Activated T-cell treated with anti-CD3 and anti-CD28 coated beads for 24 hours (primary cell): ENCODE measurements around the gene NTM.

Experiments
- DNase-seq: peaks from one replicate; pipeline ENCODE4 v3.0.0-alpha.2; 2020; ENCODE audit warnings: low read depth

Gene NTM

DNA sequence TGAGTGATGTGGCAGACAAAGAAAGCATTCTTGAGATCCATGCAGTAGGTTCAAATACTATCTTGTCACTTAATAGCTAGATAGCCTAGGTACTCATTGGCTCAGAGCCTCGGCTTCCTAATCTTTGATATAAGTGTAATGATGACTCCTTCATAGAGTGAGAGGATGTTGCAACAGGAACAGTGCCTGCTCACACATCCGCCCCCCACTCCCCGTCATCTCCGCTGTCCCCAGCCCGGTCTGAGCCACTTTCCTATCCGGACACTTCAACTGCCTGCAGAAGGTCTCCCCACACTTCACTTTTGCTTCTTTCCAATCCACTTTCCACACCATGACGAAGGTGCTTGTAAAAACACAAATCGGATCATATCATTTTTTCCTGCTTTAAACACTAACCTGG is 128.8 kb downstream of the NTM start:
- DNase-seq: no peak

DNA sequence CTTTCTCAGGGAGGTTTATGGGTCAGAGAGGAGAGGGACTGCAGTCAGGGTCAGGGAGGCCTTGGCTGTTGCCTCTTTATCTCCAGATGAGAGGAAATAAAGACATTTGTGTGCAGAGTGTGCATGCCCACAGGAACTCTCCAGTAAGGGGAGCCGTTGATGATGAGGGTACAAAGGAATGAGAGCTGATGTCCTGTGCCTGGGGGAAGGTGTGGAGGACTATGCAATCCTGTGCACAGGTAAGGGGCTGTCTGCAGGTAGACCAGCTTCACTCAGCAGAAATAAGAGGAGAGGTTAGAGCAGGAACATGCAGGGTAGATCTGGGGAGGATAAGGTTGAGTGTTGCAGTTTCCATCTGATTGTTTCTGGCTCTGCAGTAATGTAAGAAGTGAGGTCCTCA is 132.6 kb downstream of the NTM start:
- no peak for DNase-seq

DNA sequence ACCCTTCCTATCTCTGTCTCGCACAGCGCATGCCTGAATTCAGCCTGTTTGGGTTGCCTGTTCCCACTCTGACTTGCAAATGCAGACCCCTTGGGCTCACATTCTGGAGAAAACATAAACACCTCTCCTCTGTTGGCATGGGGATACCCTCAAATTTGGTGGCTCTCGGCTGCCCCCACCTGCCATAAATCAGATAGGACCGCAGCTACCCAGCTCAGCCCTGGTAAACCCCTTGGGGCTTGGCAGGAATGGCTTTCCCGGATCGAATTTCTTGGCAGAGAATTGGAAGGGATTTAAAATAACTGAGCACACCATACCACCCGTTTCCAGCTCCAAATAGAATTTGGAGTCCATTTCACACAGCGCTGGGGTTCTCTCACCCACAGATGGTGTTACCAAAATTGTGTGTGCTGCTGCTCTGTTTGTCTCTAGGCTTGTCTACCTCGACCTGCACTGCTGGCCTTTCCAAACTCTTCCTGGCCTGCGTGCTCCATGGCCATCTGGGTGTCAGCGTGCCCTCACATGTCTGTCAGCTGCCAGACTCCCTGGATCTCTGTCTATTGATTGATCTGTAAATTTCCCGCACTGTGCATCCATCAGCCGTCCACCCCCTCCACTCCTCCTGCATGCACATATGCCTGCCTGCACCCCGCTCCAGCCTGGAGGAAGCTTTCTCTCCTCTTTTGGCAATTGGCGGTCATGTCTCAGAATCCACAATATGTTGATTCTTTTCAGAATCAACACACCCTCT is 134.0 kb downstream of the NTM start:
- DNase-seq: no peak

DNA sequence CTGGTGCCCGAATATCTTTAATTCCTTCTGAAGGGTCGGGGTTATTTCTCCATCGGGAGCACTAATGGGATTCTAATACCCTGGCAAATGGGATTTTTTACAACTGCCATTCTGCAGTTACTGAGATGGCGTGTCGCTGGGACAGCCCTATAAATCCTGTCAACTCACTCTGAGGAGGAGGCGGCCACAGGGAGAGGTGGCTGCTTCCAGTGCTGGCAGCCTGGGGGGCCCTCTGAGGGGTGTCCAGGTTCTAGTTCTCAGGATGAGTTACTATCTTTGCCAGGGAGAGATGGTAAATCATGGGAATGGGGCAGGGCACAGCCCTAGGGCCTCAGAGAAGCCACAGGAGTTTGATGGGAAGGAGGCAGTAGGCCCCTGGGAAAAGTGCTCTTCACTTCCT is 135.9 kb downstream of the NTM start:
- no peak for DNase-seq

DNA sequence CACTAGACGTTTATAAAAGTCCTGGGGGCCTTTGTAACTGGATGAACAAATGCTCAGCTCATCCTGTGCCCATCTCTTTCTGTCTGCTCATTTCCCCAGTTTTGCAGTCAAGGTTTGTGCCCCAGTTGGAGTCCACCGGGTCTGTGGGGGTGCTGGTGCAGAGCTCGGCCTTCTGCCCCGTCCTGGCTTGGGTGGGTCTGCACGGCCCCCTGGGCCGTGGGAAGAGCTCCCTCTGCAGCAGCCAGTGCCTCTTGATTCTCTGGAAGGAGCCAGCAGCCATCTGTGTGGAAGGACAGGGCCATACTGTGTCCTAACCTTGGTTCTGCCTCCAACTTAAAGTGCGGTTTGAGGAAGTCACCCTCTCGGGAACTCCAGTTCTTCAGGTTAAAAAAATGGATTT is 140.2 kb downstream of the NTM start:
- DNase-seq: no peak

DNA sequence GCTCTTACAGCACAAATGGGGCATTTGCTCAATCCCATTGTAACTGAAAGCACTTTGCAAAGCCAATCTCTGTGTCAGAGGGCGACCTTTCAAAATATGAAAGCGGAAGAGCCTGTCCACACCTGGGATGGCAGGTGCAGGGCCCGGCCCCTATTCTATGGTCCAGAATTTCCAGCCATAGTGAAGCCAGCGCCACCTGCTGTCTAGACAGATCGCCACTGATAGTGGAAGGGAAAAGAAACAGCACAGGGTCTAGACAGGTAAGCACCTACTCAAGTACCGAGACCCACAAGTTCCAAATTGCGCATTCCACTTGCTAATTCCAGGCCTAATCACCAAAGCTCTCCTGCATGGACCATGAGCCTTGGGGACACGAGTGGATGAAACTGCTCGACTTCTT is 141.4 kb downstream of the NTM start:
- no peak for DNase-seq

DNA sequence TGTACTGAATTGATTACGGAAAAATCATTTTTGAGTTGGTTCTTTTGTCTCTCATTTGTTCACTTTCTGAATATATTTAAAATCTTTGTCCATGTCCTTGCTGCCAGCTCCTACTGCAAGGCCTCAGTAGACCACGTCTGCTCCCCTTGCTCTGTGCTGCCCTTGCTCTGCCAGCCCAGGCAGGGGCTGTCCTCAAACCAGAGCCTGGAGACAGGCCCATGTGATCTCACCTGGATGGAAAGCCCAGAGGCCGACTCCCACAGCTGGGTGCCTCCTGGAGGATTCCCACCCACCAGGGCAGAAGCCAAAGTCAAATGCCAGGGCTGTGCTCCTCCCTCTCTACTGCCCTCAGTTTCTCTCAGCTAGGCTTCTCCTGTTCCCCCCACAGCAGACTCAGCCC is 141.8 kb downstream of the NTM start:
- DNase-seq: no peak

DNA sequence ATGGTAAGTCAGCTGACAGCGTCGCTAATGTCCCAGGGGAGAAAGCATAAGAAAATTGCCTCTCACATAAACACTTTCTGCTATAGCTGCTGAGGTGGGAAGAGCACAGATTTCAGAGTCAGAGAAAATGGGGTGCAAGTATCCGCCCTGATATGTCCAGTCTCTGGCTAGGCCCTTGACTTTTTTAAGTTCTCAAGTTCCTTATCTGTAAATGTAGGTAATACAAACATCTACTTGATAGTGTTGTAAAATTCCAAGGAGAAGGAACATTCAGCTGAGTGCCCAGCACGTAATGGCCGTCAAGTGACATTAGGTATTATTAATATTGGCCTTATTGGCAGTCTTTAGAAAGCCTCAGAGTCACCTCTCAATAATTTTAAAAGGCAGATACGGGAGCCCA is 143.6 kb downstream of the NTM start:
- no peak for DNase-seq

DNA sequence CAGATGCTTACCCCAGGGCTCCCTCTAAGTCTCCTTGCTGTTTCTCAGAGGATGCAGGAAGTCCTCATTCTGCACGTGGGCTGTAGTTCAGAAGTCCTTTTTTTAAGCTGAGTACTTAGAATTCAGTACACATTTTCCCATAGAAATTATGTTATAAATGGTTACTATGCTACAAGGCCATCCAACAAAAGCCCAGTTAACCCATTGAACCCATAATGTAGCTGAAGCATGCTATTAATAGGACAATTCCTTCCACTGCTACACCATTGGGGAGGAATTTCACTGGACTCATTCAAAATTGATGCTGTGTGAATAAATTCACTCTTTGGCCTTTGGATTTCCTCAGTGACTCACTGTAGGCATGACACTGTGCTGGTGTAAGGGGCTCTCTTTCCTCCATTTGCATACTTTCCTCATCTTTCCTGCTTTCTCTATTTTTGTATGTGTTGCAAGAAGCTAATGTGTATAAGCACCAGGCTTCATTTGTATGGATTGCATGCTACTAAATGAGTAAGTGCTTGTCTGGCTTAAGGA is 148.0 kb downstream of the NTM start:
- no peak for DNase-seq

DNA sequence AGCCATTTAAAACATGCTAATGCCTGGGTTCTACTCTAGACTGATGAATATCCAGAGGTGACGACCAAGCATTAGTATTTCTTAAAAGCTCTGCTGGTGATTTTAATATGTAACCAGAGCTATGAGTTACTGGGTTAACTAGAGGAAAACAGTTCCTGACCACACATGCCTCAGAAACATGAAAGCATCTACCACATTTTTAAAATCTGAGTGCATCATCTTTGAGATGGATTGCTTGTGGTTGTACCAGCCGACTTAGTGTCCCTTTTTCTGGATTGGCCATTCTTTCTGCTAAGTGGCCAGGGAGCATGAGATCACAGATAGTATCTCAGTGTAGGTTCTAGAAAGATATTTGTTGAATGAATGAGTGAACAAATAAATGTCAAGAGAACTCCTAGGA is 152.4 kb downstream of the NTM start:
- DNase-seq: no peak

DNA sequence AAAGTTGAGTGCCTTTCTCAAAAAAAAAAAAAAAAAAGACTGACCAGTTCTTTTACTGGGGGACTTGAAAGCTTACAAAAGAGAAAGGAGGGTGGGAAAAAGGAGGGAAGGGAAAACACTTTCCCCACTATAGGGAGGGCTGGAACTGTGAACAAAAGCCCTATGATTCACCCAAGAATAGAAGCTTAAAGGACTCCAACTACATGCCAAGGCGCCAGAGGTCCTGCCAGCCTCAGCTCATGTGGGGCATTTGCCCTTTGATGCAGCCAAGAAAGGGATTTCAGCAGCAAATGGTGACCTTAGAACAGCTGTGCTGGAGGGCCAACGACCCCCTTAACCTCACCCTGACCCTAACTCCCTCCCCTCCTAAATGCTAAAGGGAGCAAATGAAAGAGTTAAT is 160.0 kb downstream of the NTM start:
- DNase-seq: no peak

DNA sequence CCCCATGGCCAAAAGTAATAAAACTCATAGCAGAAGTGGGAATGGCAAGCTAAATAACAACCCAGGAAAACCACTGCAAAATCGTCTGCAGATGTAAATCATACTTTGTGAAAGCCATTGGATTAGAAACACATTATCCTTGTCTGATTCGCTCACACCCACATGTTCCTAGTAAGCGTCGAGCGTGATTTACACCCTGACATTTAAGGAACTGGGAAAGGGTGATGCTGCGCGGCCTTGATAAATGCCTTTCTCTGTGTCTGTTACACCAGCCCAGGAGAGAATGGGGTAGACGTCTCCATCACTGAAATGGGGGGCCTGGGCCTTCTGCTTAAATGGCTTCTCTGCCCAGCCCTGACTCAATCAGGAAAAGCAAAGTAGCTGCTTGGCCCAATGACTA is 162.7 kb downstream of the NTM start:
- DNase-seq: no peak

DNA sequence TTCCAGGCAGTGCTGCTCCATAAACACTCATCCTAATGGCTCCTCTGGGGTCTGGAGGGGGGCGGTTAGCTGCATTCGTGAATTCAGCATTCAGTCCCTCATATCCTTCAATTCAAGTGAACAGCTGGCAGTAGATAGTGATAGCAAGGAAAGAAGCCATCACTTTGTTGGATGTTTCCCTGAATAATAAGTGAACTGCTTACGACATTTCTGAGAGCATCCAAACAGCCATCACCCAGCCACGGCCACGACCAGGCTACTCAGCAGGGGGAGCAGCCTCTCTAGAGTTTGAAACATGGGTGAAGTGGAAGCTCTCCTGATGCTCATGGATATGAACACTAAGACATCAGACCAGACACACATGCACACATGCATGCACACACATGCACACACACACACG is 163.6 kb downstream of the NTM start:
- no peak for DNase-seq

DNA sequence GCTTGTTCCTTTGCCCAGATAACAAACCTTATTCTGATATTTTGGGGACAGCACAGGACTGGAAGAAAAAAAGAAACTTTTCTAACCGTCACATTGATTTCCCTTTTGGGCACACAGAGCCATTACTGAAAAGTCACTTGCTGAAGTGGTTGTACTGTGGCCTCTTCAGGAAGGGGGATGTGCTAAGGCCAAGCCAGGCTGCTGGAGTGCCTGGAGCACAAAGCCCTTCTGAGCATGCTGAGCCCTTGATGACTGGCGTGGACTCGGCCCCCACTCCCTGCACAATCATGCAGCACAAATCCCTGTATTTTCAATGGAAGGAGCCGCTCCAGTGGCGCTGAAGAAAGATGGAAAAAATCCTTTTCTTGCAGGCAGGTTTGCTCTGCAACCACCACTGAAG is 164.2 kb downstream of the NTM start:
- DNase-seq: no peak

DNA sequence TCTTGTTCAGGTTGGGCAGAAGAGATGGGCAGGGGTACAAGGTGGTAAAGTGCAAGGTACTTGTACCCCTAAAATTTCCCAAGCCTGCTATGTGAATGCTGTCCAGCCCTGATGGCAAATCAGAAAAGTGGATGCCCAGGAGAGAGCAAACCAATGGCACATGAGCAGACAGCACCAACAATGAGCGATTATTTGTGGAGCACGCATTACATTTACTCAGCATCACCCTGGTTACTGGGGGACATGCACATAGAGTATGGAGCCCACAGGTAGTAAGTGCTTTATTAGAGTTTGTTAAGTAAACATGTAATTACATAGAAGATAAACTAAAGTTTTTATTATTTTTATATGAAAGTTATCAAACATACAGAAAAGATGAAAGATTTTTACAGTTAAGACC is 165.7 kb downstream of the NTM start:
- no peak for DNase-seq

DNA sequence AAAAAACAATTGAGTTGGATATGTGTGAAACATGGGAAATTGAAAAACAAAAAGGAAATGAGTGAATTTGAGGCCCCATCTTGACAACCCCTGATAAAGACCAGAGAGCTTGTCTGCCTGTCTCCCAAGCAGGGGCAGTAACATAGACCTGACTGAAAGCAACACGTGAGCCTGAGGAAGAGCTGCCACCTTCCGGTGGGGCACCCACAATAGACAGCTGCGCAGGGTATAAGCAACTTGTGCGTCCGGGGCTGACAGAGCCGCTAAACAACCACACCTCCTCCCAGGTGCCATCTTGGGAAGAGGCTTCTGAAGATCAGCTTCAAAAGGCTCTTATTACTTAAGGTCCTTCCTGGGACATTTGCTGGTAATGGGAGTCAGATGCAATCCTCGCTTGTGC is 166.8 kb downstream of the NTM start:
- DNase-seq: no peak

DNA sequence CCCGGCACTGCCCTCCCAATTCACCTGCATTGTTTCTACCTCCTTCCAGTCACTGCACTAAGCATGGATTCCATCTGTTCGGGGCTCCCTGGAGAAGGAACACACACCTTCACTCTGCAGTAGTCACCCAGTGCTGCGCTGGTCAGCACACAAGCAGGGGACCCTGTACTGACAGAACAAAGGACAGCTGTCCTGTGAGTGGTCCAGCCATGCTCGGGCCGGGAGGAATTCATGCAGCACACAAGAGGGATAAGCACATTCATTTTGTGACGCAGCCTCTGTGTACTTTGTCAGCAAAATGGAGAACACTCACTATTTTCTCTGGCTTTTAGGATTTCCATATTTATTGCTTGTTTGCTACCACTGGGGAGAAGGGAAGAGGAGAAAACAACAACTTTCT is 167.3 kb downstream of the NTM start:
- DNase-seq: no peak

DNA sequence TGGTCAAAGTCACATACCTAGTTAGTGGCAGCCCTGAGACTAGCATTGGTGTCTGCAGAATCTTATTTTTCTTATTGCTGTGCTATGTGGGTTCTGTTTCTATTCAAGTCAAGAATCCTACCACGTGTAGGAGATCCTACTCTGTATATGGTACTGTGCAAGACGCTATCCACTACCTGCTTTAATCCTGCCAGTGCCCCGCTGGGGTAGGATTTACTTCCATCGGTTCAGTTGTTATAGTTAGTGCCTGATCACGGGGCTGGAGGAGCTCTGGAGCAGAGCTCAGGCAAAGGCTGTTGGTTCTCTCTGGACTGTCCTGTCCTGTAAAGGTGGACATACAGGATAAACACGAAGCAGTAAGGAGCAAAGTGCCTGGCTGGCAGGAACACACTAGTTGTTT is 167.9 kb downstream of the NTM start:
- DNase-seq: no peak

DNA sequence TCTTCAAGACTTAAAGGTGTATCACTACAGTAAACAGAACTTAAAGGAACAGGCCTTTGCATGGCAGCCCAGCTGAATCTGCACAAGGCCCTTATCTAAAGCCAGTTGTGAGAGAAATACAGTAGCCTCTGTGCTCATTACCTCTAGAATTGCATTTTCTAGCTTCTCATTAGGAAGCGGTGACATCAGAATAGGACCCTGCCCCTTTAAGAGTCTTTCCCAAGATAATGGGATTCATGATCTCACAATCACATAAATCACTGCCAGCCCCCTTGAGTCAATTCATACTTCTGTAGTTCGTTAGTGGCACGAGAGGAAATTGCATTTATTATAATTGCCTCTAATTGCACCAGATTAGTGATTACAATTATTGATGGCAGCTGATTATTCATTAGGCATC is 170.3 kb downstream of the NTM start:
- no peak for DNase-seq

DNA sequence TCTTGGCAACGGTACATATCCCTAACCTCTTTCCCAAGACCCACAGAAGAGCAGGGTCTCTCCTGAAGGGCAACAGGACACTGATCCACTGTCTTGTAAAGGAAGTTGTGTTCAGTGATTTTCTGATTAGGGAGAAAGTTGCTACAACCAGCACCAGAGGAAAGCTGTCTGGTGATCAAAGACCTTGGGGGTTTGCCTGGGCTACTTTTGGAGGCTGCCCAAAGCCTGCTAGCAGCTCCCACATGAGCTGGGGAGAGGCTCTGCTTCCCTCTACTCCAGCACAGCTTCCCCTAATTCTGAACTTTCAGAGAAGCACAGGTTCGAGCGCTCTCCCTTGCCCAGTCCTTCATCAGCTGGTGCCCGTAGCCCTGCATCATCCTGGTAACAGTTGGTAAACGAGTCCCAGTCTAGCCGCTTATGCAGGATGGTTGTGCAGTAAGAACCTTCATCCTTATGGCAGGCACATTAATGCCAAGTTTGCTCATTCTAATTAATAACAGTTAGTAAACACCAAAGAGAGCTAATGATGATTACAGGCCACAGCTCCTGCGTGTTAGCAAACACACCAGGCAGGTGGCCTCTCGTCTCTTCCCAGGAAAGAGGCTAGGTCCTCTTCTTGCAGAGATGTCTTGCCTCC is 173.1 kb downstream of the NTM start:
- DNase-seq: no peak

DNA sequence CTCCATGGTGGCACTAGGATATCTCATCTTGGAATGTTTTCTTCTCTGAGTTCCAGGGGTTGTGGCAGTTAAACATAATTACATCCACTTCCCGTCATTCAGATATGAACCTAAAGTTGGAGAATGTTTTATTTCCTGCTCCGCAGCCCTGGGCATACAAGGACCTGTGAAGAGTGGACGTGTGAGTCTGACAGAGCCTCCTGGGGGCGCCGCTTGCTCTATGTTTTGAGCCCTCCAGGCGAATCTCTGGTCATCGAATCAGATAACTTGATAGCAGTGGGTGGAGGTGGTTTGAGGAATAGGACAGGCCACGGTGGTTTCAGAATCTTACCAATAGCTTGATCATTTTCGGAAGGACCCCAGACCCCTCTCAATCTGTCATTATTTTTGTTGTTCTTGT is 174.2 kb downstream of the NTM start:
- no peak for DNase-seq

DNA sequence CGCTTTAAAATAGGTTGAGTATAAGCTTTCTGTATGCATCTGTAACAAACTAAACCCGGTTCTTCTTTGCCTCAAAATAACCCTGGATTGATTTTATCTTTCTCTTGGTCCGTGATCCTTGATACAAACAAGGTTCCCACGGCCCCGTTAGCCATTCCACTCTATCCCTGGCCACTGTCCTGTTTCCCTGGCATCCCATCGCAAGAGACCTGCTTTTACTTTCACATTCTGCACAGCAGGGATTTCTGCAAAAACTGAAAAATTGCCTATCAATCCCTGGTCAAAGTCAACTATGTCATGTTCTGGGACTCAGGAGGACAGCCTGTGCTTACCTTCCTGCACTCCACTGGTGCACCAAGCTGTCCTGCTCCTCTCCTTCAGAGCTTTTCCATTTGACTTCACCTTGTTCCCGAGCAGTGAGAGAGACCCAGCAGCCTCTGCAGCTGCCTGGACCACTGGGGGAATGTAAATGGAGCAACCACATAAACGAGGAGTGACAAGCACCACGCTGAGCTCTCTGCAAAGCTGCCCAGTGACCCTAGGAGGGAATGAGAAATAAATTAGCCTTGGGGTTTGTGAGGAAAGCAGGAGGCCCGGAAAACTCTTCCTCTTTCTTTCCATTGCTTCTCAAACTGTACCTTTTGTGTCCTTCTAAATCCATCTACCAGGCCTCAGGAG is 175.9 kb downstream of the NTM start:
- no peak for DNase-seq

DNA sequence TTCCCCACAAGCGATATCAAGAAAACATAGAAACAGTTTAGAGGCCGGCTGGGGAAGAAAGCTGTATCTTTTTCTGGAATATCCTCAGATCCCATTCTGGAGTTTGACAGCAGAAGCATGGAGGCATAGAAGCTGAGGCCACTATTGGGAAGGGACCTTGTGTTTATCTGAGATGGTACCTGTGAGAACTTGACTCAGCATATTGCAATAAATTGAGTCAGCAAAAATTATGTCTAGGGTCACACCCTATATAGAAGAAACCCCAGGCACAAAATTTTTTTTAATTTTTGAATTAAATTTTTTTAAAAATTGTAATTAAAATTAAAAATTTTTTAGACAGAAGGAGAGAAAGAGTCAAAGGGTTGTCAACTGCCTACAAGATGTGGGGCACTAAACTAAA is 178.7 kb downstream of the NTM start:
- DNase-seq: no peak
